Rectal smooth muscle tissue (tissue), 1 donor: ENCODE results near the gene SPAG4.
A peak's percentile ranks its signal among the peaks of the same experiment; 100 is the strongest.

Source experiments
- H3K27ac ChIP-seq: one replicate; pipeline ENCODE4 v1.7.0; 2013; ENCODE audit warnings: low read depth, low read length, inconsistent platforms
- H3K27me3 ChIP-seq: one replicate; pipeline ENCODE4 v1.7.0; 2013; ENCODE audit warnings: low read length; ENCODE audit not compliant: control insufficient read depth, insufficient read depth
- H3K36me3 ChIP-seq: one replicate; pipeline ENCODE4 v1.7.0; 2013; ENCODE audit warnings: low read length; ENCODE audit not compliant: control insufficient read depth, insufficient read depth
- H3K4me1 ChIP-seq: one replicate; pipeline ENCODE4 v1.7.0; 2013; ENCODE audit warnings: low read length; ENCODE audit not compliant: control insufficient read depth, insufficient read depth
- H3K4me3 ChIP-seq: one replicate; pipeline ENCODE4 v1.7.0; 2013; ENCODE audit warnings: low read length
- H3K9ac ChIP-seq: one replicate; pipeline ENCODE4 v1.7.0; 2013; ENCODE audit warnings: low read length

The SPAG4 gene

GRCh38 chr20:35635652-35636051, 20.0 kb downstream of the SPAG4 start:
- peaks cover 4% of the 10 kb centered on the region for H3K4me1 ChIP-seq
- no peak overlapping the region for H3K4me3 ChIP-seq
- peaks cover 16% of the 10 kb centered on the region for H3K36me3 ChIP-seq
- H3K9ac ChIP-seq: no peak overlapping the region
- H3K27me3 ChIP-seq: no peaks in the 10 kb centered on the region
- no peak overlapping the region for H3K27ac ChIP-seq

- no peak overlapping the region for H3K4me3 ChIP-seq
- peaks cover 12% of the 10 kb centered on the region for H3K36me3 ChIP-seq
- H3K27me3 ChIP-seq: no peaks in the 10 kb centered on the region
- no peak overlapping the region for H3K9ac ChIP-seq
- no peak overlapping the region for H3K27ac ChIP-seq
- peaks cover 4% of the 10 kb centered on the region for H3K4me1 ChIP-seq
Measured at GRCh38 chr20:35636095-35636494, 20.5 kb downstream of the SPAG4 start.

GRCh38 chr20:35637276-35637675, 21.6 kb downstream of the SPAG4 start:
- H3K27me3 ChIP-seq: no peaks in the 10 kb centered on the region
- peaks cover 7% of the 10 kb centered on the region for H3K36me3 ChIP-seq
- peaks cover 4% of the 10 kb centered on the region for H3K4me1 ChIP-seq
- H3K27ac ChIP-seq: no peak overlapping the region
- H3K9ac ChIP-seq: no peak overlapping the region
- no peak overlapping the region for H3K4me3 ChIP-seq

- no peak overlapping the region for H3K4me3 ChIP-seq
Measured at GRCh38 chr20:35638751-35639150, 23.1 kb downstream of the SPAG4 start.

GRCh38 chr20:35640724-35641123, 25.1 kb downstream of the SPAG4 start:
- Histone ChIP-seq H3K36me3 (no peaks in the 10 kb centered on the region), H3K27ac (no peak overlapping the region), H3K4me3 (no peak overlapping the region), H3K27me3 (no peaks in the 10 kb centered on the region), H3K4me1 (peaks cover 4% of the 10 kb centered on the region), H3K9ac (no peak overlapping the region)

More at GRCh38 chr20:35638751-35639150, 23.1 kb downstream of the SPAG4 start:
- Histone ChIP-seq H3K27ac (no peak overlapping the region), H3K36me3 (no peaks in the 10 kb centered on the region), H3K9ac (no peak overlapping the region), H3K4me1 (peaks cover 4% of the 10 kb centered on the region), H3K27me3 (no peaks in the 10 kb centered on the region)

GRCh38 chr20:35641743-35642142, 26.1 kb downstream of the SPAG4 start:
- H3K9ac ChIP-seq: no peak overlapping the region
- H3K4me3 ChIP-seq: no peak overlapping the region
- peaks cover 4% of the 10 kb centered on the region for H3K4me1 ChIP-seq
- no peaks in the 10 kb centered on the region for H3K27me3 ChIP-seq
- H3K36me3 ChIP-seq: no peaks in the 10 kb centered on the region
- no peak overlapping the region for H3K27ac ChIP-seq

GRCh38 chr20:35643045-35643444, 27.4 kb downstream of the SPAG4 start:
- Histone ChIP-seq H3K27me3 (no peaks in the 10 kb centered on the region), H3K4me3 (no peak overlapping the region), H3K4me1 (peaks cover 4% of the 10 kb centered on the region), H3K36me3 (peaks cover 3% of the 10 kb centered on the region), H3K27ac (no peak overlapping the region), H3K9ac (no peak overlapping the region)

- Histone ChIP-seq H3K27me3 (no peaks in the 10 kb centered on the region), H3K4me1 (peaks cover 6% of the 10 kb centered on the region), H3K4me3 (no peak overlapping the region), H3K9ac (no peak overlapping the region), H3K36me3 (peaks cover 3% of the 10 kb centered on the region), H3K27ac (no peak overlapping the region)
Measured at GRCh38 chr20:35644806-35645205, 29.2 kb downstream of the SPAG4 start.

GRCh38 chr20:35648836-35649235, 33.2 kb downstream of the SPAG4 start:
- Histone ChIP-seq H3K36me3 (peaks cover 13% of the 10 kb centered on the region), H3K9ac (no peak overlapping the region), H3K27ac (peak overlapping the region; percentile 1), H3K4me1 (peaks cover 22% of the 10 kb centered on the region), H3K27me3 (no peaks in the 10 kb centered on the region), H3K4me3 (no peak overlapping the region)

GRCh38 chr20:35650632-35651031, 35.0 kb downstream of the SPAG4 start:
- H3K27me3 ChIP-seq: no peaks in the 10 kb centered on the region
- peaks cover 22% of the 10 kb centered on the region for H3K4me1 ChIP-seq
- no peak overlapping the region for H3K4me3 ChIP-seq
- H3K9ac ChIP-seq: no peak overlapping the region
- peaks cover 27% of the 10 kb centered on the region for H3K36me3 ChIP-seq
- H3K27ac ChIP-seq: peak overlapping the region; percentile 44

- H3K27ac ChIP-seq: no peak overlapping the region
- H3K36me3 ChIP-seq: peaks cover 27% of the 10 kb centered on the region
- H3K9ac ChIP-seq: no peak overlapping the region
- H3K4me3 ChIP-seq: no peak overlapping the region
- H3K4me1 ChIP-seq: peaks cover 22% of the 10 kb centered on the region
- no peaks in the 10 kb centered on the region for H3K27me3 ChIP-seq
Measured at GRCh38 chr20:35651958-35652357, 36.3 kb downstream of the SPAG4 start.

GRCh38 chr20:35652641-35653429, 37.2 kb downstream of the SPAG4 start:
- no peaks in the 10 kb centered on the region for H3K27me3 ChIP-seq
- peaks cover 25% of the 10 kb centered on the region for H3K4me1 ChIP-seq
- H3K36me3 ChIP-seq: peaks cover 24% of the 10 kb centered on the region
- no peak overlapping the region for H3K4me3 ChIP-seq
- no peak overlapping the region for H3K9ac ChIP-seq
- no peak overlapping the region for H3K27ac ChIP-seq

GRCh38 chr20:35653430-35653734, 37.8 kb downstream of the SPAG4 start:
- Histone ChIP-seq H3K27ac (no peak overlapping the region), H3K4me3 (no peak overlapping the region), H3K27me3 (no peaks in the 10 kb centered on the region), H3K36me3 (peaks cover 24% of the 10 kb centered on the region), H3K4me1 (peaks cover 25% of the 10 kb centered on the region), H3K9ac (no peak overlapping the region)
